A673 (cell line): Measurements from ENCODE around the gene PRXL2A. TPM values are rescaled to one million over a fixed set of nuclear protein-coding genes. Genes with fewer than 3 reads are reported as not detected.

Source experiments
- BruUV-seq: library from RNA; stranded (reverse); fragments of 400-500 nt; replicated peaks from 2 replicates; lab custom pipeline; 2021; lab: Mats Ljungman, UMichigan
- CTCF ChIA-PET: fragments of 300-600 bp; sonication (Branson Sonifier 250); formaldehyde crosslinking; loops from one replicate; lab custom pipeline; 2022; ENCODE audit warnings: antibody characterized with exemption; lab: Charles Lee
- POLR2A ChIA-PET: fragments of 300-600 bp; sonication (Branson Sonifier 250); formaldehyde crosslinking; loops from one replicate; lab custom pipeline; 2022; ENCODE audit warnings: antibody characterized with exemption; ENCODE audit not compliant: low non-redundant PET; lab: Charles Lee
- DNase-seq: peaks from one replicate; pipeline ENCODE4 v3.0.0-alpha.2; 2015; ENCODE audit warnings: low spot score
- H3K27ac ChIP-seq: fragments of 200-600 bp; sonication (generic); 2 replicates; pipeline ENCODE4 v1.5.1; 2016; ENCODE audit warnings: mixed run types, low read depth, mild to moderate bottlenecking, mixed read lengths, antibody characterized with exemption, low read length; ENCODE audit not compliant: poor library complexity, severe bottlenecking
- H3K27me3 ChIP-seq: fragments of 200-600 bp; sonication (generic); replicated peaks from 2 replicates; pipeline ENCODE4 v1.6.1; 2017; ENCODE audit warnings: mixed run types, low read depth, mild to moderate bottlenecking, mixed read lengths, antibody characterized with exemption, low read length; ENCODE audit not compliant: insufficient read depth, poor library complexity
- H3K36me3 ChIP-seq: fragments of 200-600 bp; sonication (generic); 2 replicates; pipeline ENCODE4 v1.6.1; 2016; ENCODE audit warnings: mixed run types, mild to moderate bottlenecking, mixed read lengths, antibody characterized with exemption, low read length; ENCODE audit not compliant: insufficient read depth, poor library complexity, severe bottlenecking
- H3K4me1 ChIP-seq: fragments of 200-600 bp; sonication (generic); 2 replicates; pipeline ENCODE4 v1.6.1; 2017; ENCODE audit warnings: mixed run types, mild to moderate bottlenecking, mixed read lengths, antibody characterized with exemption, low read length; ENCODE audit not compliant: insufficient read depth, poor library complexity, severe bottlenecking
- H3K4me3 ChIP-seq: fragments of 200-600 bp; sonication (generic); 2 replicates; pipeline ENCODE4 v1.5.1; 2016; ENCODE audit warnings: low read depth, mixed run types, mild to moderate bottlenecking, mixed read lengths, low read length; ENCODE audit not compliant: poor library complexity, severe bottlenecking
- H3K9me3 ChIP-seq: fragments of 200-600 bp; sonication (generic); 2 replicates; pipeline ENCODE4 v1.6.1; 2016; ENCODE audit warnings: mixed run types, low read depth, mild to moderate bottlenecking, mixed read lengths, antibody characterized with exemption, low read length; ENCODE audit not compliant: poor library complexity, severe bottlenecking
- EZH2 ChIP-seq: fragments of 200-600 bp; sonication (generic); IDR thresholded peaks from 2 replicates; pipeline ENCODE4 v1.6.1; 2017; ENCODE audit warnings: borderline replicate concordance, low read depth, mild to moderate bottlenecking, mixed read lengths, antibody characterized with exemption, low read length; ENCODE audit not compliant: poor library complexity, severe bottlenecking
- intact Hi-C: fragments of 100-400 bp; cut with micrococcal nuclease; formaldehyde crosslinking; loops from one replicate; pipeline ENCODE4 v1.10.0; 2022; ENCODE audit not compliant: unreplicated experiment
- total RNA-seq: library from RNA; stranded (reverse); gene quantifications from 2 replicates; pipeline ENCODE4 v1.2.3, GENCODE V29; 2021
- TF ChIP-seq, protein P1 (sequence below): fragments of 300-800, 200-600 bp; sonication (generic); conservative IDR thresholded peaks from 2 replicates; pipeline ENCODE4 v1.5.1; 2017; ENCODE audit warnings: low read depth, mild to moderate bottlenecking, antibody characterized with exemption, low read length, moderate library complexity, mixed read lengths

Gene PRXL2A
- total RNA-seq, 1 experiment from 2014 or later, result 100 TPM

DNA sequence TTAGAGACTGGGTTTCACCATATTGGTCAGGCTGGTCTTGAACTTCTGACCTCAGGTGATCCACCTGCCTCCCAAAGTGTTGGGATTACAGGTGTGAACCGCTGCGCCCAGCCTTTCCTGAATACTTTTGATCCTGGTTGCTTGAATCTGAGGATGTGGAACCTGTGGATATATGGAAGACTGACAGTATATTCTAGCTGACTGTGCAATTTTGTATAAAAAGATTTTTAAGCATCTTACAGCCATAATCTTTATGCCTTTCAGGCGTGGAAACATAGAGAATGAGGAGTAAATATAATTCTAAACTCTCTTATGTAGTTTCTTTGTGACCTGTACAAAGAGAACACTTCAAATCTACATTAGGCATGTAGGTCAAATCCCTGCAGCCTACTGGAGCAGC lies 61.9 kb downstream of the PRXL2A start:
- no peak for TF ChIP-seq EZH2
- TF ChIP-seq, protein P1, sequence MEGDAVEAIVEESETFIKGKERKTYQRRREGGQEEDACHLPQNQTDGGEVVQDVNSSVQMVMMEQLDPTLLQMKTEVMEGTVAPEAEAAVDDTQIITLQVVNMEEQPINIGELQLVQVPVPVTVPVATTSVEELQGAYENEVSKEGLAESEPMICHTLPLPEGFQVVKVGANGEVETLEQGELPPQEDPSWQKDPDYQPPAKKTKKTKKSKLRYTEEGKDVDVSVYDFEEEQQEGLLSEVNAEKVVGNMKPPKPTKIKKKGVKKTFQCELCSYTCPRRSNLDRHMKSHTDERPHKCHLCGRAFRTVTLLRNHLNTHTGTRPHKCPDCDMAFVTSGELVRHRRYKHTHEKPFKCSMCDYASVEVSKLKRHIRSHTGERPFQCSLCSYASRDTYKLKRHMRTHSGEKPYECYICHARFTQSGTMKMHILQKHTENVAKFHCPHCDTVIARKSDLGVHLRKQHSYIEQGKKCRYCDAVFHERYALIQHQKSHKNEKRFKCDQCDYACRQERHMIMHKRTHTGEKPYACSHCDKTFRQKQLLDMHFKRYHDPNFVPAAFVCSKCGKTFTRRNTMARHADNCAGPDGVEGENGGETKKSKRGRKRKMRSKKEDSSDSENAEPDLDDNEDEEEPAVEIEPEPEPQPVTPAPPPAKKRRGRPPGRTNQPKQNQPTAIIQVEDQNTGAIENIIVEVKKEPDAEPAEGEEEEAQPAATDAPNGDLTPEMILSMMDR, result no peak
- no TSS peak for BruUV-seq
- ChIA-PET CTCF (interaction anchor here (1.4 kb wide), 1 partner anchor 35 kb away, joined by 3 read pairs; no protein-coding TSS in a partner anchor), POLR2A (no interaction called here)
- Histone ChIP-seq H3K27me3 (no peaks in the 10 kb centered on the region), H3K27ac (no peak overlapping the region), H3K36me3 (no peaks in the 10 kb centered on the region), H3K4me1 (peaks cover 66% of the 10 kb centered on the region), H3K4me3 (no peak overlapping the region), H3K9me3 (no peaks in the 10 kb centered on the region)
- DNase-seq, result no peak
- intact Hi-C loops, result no loop called here

DNA sequence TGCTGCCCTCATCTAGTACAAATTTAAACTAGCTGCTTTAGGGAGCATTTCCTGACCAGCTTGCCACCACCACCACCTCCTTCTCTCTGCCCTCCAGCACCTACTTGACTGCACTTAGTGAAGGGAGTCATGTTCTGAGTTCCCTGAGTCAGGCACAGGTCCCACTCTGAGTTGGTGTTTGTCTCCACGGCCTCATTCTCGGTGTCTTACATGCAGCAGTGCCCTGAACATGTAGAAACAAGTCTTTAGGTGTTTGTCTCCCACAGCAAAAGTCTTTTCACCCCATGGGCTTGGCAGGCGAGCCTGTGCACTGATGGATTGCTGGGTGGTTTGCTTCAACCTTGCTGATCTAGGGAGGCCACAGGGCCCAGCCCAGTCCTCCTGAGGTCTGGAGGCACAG lies 62.6 kb downstream of the PRXL2A start:
- Histone ChIP-seq H3K27me3 (no peaks in the 10 kb centered on the region), H3K4me3 (no peak overlapping the region), H3K4me1 (peaks cover 59% of the 10 kb centered on the region), H3K36me3 (no peaks in the 10 kb centered on the region), H3K9me3 (no peaks in the 10 kb centered on the region), H3K27ac (peak overlapping the region; percentile 70)
- no peak for DNase-seq
- no TSS peak for BruUV-seq
- ChIA-PET CTCF (interaction anchor here (1.4 kb wide), 1 partner anchor 35 kb away, joined by 3 read pairs; no protein-coding TSS in a partner anchor), POLR2A (no interaction called here)
- no peak for TF ChIP-seq EZH2
- TF ChIP-seq, protein P1, result no peak
- intact Hi-C loops, result no loop called here

DNA sequence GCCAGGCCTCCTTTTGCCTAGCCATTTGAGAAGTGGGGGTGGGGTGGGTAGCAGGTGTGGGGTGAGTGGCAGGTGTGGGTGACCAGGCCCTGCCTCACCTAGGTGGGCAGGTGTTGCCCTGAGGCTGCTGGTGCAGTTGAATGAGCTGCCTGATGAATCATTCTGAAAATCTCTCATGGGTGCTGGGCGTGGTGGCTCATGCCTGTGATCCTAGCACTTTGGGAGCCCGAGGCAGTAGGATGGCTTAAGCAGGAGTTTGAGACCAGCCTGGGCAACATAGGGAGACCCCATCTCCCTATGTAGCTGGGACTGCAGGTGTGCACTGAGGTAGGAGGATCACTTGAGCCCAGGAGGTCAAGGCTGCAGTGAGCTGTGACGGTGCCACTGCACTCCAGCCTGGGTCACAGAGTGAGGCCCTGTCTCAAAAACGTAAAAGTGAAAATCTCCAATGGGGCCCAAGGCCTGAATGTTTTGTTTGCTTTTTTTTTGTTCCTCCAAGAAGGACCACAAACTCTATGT lies 63.4 kb downstream of the PRXL2A start:
- H3K27me3 ChIP-seq, result no peaks in the 10 kb centered on the region
- ChIA-PET POLR2A (interaction anchor here (0.6 kb wide), 1 partner anchor 406 kb away, joined by 3 read pairs; no protein-coding TSS in a partner anchor), CTCF (interaction anchor here (1.4 kb wide), 1 partner anchor 34 kb away, joined by 3 read pairs; no protein-coding TSS in a partner anchor)
- H3K9me3 ChIP-seq, result no peaks in the 10 kb centered on the region
- H3K4me3 ChIP-seq, result no peak overlapping the region
- H3K36me3 ChIP-seq, result peaks cover 3% of the 10 kb centered on the region
- peaks cover 51% of the 10 kb centered on the region for H3K4me1 ChIP-seq
- TF ChIP-seq, protein P1, result no peak
- TF ChIP-seq EZH2, result no peak
- peak overlapping the region; percentile 70 for H3K27ac ChIP-seq
- intact Hi-C loops, result no loop called here
- BruUV-seq, result no TSS peak
- no peak for DNase-seq
